Bronchial epithelial cell (primary cell): ENCODE results near the gene CUTA. TPM values are rescaled to one million over a fixed set of nuclear protein-coding genes. Genes with fewer than 3 reads are reported as not detected.

Source experiments
- DNase-seq: peaks from one replicate; pipeline ENCODE4 v3.0.0-alpha.2; 2010; ENCODE audit warnings: low read depth
- FAIRE-seq: peaks from 2 replicates; lab custom pipeline; 2011; peaks lifted over from hg19 to GRCh38; lab: Jason Lieb, UNC
- H3K27me3 ChIP-seq: 2 replicates; pipeline ENCODE4 v1.5.1; 2011; ENCODE audit warnings: low read length; ENCODE audit not compliant: control insufficient read depth, insufficient read depth
- H3K36me3 ChIP-seq: 2 replicates; pipeline ENCODE4 v1.5.1; 2011; ENCODE audit warnings: low read length; ENCODE audit not compliant: control insufficient read depth, insufficient read depth
- H3K4me3 ChIP-seq: 2 replicates; pipeline ENCODE4 v1.5.1; 2011; ENCODE audit warnings: mild to moderate bottlenecking, low read depth, low read length, control low read depth
- total RNA-seq: library from RNA; depleted of rRNA; stranded (reverse); fragments of >200 nt; gene quantifications from 2 replicates; pipeline ENCODE4 v1.2.1, GENCODE V29; 2014
- TF ChIP-seq, protein P1 (sequence below): IDR thresholded peaks from 2 replicates; pipeline ENCODE4 v1.5.1; 2011; ENCODE audit warnings: mild to moderate bottlenecking, moderate library complexity, low read length, control low read depth, inconsistent platforms; ENCODE audit not compliant: insufficient read depth, severe bottlenecking

CUTA gene, protein sequence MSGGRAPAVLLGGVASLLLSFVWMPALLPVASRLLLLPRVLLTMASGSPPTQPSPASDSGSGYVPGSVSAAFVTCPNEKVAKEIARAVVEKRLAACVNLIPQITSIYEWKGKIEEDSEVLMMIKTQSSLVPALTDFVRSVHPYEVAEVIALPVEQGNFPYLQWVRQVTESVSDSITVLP
- total RNA-seq = 37.1 and 42.5 TPM in 2 replicates

DNA sequence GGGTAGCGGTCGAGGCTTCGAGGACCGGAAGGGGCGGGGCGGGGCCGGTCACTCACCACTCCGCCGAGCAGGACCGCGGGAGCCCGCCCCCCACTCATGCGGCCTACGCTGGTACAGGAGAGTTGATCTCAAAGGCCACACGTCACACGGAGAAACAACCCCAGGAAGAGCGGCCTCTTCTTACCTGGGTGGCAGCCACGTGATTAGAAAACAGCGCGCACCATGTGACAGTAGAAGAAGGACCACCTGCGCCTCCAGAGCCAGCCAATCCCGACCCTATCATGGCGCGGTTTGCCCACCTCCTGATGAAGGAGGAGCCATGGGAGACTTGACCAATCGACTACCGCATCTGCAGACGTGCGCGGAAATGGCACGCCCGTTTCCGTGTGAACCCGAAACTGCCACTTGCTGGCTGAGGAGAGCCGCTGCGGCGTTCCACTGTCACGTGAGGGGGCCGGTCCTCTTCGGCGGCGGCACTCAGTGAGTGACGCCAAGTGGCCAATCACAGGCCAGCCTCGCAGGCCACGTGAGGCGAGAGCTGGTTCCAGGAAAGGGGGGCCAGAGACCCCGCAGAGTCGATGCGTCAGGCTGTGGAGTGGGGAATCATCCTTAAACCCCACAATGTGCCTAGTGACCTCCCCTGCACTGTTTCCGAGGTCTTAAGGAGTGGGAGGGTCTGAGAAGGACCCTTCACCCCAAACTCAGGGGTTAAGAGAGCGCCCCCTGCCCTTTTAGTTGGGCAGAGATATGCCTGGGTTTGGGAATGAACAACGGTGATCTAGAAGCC, at the start of gene CUTA:
Gene CUTA, minus strand, starts transcription at position 205 of the 787 bp plus-strand sequence. Its CDS starts 107 bp downstream, at position 98.
- peak; percentile 99 for DNase-seq
- TF ChIP-seq, protein P1, sequence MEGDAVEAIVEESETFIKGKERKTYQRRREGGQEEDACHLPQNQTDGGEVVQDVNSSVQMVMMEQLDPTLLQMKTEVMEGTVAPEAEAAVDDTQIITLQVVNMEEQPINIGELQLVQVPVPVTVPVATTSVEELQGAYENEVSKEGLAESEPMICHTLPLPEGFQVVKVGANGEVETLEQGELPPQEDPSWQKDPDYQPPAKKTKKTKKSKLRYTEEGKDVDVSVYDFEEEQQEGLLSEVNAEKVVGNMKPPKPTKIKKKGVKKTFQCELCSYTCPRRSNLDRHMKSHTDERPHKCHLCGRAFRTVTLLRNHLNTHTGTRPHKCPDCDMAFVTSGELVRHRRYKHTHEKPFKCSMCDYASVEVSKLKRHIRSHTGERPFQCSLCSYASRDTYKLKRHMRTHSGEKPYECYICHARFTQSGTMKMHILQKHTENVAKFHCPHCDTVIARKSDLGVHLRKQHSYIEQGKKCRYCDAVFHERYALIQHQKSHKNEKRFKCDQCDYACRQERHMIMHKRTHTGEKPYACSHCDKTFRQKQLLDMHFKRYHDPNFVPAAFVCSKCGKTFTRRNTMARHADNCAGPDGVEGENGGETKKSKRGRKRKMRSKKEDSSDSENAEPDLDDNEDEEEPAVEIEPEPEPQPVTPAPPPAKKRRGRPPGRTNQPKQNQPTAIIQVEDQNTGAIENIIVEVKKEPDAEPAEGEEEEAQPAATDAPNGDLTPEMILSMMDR = peak; percentile 37
- peak; percentile 94 for FAIRE-seq

DNA sequence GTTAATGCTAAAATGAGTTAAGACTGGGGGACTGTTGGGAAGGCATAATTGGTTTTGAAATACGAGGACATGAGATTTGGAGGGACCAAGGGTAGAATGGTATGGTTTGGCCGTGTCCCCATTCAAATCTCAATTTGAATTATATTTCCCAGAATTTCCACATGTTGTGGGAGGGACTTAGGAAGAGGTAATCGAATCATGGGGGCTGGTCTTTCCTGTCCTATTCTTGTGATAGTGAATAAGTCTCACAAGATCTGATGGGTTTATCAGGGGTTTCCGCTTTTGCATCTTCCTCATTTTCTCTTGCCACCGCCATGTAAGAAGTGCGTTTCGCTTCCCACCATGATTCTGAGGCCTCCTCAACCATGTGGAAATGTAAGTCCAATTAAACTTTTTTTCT, 49.2 kb upstream of the CUTA start:
- no peaks in the 10 kb centered on the region for H3K27me3 ChIP-seq
- DNase-seq = no peak
- H3K4me3 ChIP-seq = no peak overlapping the region
- no peaks in the 10 kb centered on the region for H3K36me3 ChIP-seq
- TF ChIP-seq, protein P1 = no peak
- no peak for FAIRE-seq

More for the DNA sequence above, at the start of gene CUTA:
- H3K27me3 ChIP-seq = no peaks in the 10 kb centered on the region
- peak within 1 kb of the TSS; percentile 69 for H3K4me3 ChIP-seq
- H3K36me3 ChIP-seq = peaks cover 5% of the 10 kb centered on the region

DNA sequence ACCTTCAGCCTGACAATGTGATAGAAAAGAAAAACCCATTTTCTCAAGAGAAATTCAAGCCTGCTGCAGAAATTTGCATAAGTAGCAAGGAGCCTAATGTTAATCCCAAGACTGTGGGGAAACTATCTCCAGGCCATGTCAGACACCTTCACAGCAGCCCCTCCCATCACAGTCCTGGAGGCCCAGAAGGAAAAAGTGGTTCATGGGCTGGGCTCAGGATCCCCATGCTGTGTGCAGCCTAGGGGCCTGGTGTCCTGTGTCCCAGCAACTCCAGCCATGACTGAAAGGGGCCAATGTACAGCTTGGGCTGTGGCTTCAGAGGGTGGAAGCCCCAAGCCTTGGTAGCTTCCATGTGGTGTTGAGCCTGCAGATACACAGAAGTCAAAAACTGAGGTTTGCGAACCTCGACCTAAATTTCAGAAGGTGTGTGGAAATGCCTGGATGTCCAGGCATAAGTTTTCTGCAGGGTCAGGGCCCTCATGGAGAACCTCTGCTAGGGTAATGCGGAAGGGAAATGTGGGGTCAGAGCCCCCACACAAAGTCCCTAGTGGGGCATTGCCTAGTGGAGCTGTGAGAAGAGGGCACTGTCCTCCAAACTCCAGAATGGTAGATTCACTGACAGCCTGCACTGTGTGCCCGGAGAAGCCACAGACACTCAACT, 48.3 kb upstream of the CUTA start:
- no peak for FAIRE-seq

DNA sequence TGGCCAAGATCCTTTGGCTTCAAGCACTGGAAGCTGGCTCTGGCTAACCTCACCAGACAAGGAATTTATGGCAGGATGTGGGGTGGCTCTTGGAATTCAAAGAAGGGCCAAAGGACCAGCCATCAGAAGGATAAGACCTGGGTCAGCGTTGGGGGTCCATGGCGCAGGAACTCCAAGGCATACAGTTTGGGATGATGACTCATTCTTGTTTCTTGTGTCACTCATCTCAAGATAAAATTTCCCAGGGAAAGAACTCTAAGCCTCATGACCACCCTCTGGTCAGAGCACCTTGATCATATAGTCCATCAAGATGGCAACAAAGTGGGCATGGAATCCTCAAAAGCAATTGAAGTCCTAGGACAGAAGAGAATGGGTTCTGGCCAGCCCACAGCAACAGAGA, 41.3 kb upstream of the CUTA start:
- no peak for DNase-seq
- TF ChIP-seq, protein P1 = no peak
- Histone ChIP-seq H3K36me3 (peaks cover 6% of the 10 kb centered on the region), H3K4me3 (no peak overlapping the region), H3K27me3 (no peaks in the 10 kb centered on the region)
- FAIRE-seq = no peak

More for the DNA sequence above, 48.3 kb upstream of the CUTA start:
- no peak overlapping the region for H3K4me3 ChIP-seq
- no peaks in the 10 kb centered on the region for H3K27me3 ChIP-seq
- no peaks in the 10 kb centered on the region for H3K36me3 ChIP-seq
- TF ChIP-seq, protein P1 = no peak
- DNase-seq = no peak

DNA sequence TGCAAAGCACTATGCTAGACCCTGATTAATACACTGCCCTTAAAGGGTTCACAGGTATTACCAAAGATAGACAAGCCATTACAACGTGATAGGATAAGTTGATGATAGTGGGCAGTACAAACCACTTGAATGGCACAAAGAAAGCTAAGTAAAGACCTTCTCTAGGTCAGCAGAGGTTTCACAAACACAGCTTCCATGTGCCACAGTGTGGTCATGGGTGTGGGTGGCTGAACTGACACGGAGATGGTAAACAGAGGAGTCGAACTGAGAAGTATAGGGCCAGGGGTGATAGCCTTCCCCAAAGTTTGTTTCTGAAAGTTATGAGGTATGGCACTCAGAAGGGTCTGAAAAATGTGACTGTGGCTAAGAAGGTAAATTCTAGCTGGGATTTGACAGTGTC, 40.8 kb upstream of the CUTA start:
- no peak overlapping the region for H3K4me3 ChIP-seq
- DNase-seq (no peak), FAIRE-seq (no peak)
- peaks cover 6% of the 10 kb centered on the region for H3K36me3 ChIP-seq
- H3K27me3 ChIP-seq = no peaks in the 10 kb centered on the region
- TF ChIP-seq, protein P1 = no peak
